PC-3 (cell line): ENCODE measurements around the gene TSPAN9. TPM values are rescaled to one million over a fixed set of nuclear protein-coding genes. Genes with fewer than 3 reads are reported as not detected.

ENCODE experiments used
- ATAC-seq: fragments of 200-7000 bp; cut with Tn5 transposase; 2 replicates; pipeline ENCODE4 v1.9.1; 2020; ENCODE audit warnings: mild to moderate bottlenecking, moderate library complexity
- BruUV-seq: library from RNA; stranded (reverse); fragments of 400-500 nt; replicated peaks from 2 replicates; lab custom pipeline; 2021; lab: Mats Ljungman, UMichigan
- CTCF ChIA-PET: fragments of 300-600 bp; sonication (Branson Sonifier 250); formaldehyde crosslinking; loops from one replicate; lab custom pipeline; 2022; ENCODE audit warnings: antibody characterized with exemption; lab: Charles Lee
- POLR2A ChIA-PET: fragments of 300-600 bp; sonication (Branson Sonifier 250); formaldehyde crosslinking; loops from one replicate; lab custom pipeline; 2022; ENCODE audit warnings: antibody characterized with exemption; ENCODE audit not compliant: unreplicated experiment; lab: Charles Lee
- DNase-seq: peaks from one replicate; pipeline ENCODE4 v3.0.0-alpha.2; 2015
- H2AFZ ChIP-seq: fragments of 300-600 bp; sonication (generic); 2 replicates; pipeline ENCODE4 v1.6.0; 2016; ENCODE audit warnings: antibody characterized with exemption, low read length
- H3F3A ChIP-seq: fragments of 300-600 bp; sonication (generic); one replicate; pipeline ENCODE4 v1.6.0; 2017; ENCODE audit warnings: antibody characterized with exemption, low read length, control low read depth, mild to moderate bottlenecking; ENCODE audit not compliant: unreplicated experiment
- H3K27ac ChIP-seq: fragments of 300-600 bp; sonication (generic); 2 replicates; pipeline ENCODE4 v1.5.1; 2016; ENCODE audit warnings: mild to moderate bottlenecking, low read length
- H3K27me3 ChIP-seq: fragments of 300-600 bp; sonication (generic); 2 replicates; pipeline ENCODE4 v1.6.1; 2016; ENCODE audit warnings: low read length, mixed read lengths
- H3K36me3 ChIP-seq: fragments of 300-600 bp; sonication (generic); 2 replicates; pipeline ENCODE4 v1.6.1; 2016; ENCODE audit warnings: low read depth, mixed run types, low read length, mixed read lengths
- H3K4me1 ChIP-seq: fragments of 300-600 bp; sonication (generic); 2 replicates; pipeline ENCODE4 v1.5.1; 2016; ENCODE audit warnings: low read length; ENCODE audit not compliant: insufficient read depth
- H3K4me2 ChIP-seq: fragments of 300-600 bp; sonication (generic); 2 replicates; pipeline ENCODE4 v1.6.0; 2016; ENCODE audit warnings: low read length
- H3K4me3 ChIP-seq: fragments of 300-600 bp; sonication (generic); 2 replicates; pipeline ENCODE4 v1.5.1; 2016; ENCODE audit warnings: mild to moderate bottlenecking, low read length, mixed read lengths
- H3K79me2 ChIP-seq: fragments of 300-600 bp; sonication (generic); 2 replicates; pipeline ENCODE4 v1.6.1; 2017; ENCODE audit warnings: low read length, mixed read lengths
- H3K9ac ChIP-seq: fragments of 300-600 bp; sonication (generic); 2 replicates; pipeline ENCODE4 v1.6.0; 2016; ENCODE audit warnings: mild to moderate bottlenecking, low read length
- H3K9me2 ChIP-seq: fragments of 300-600 bp; sonication (generic); replicated peaks from 2 replicates; pipeline ENCODE4 v1.6.1; 2016; ENCODE audit warnings: mixed run types, low read length, mixed read lengths
- H3K9me3 ChIP-seq: fragments of 300-600 bp; sonication (generic); 2 replicates; pipeline ENCODE4 v1.6.1; 2016; ENCODE audit warnings: low read length, mixed read lengths
- H4K20me1 ChIP-seq: fragments of 300-600 bp; sonication (generic); 2 replicates; pipeline ENCODE4 v1.6.1; 2016; ENCODE audit warnings: low read length, mixed read lengths
- EZH2 ChIP-seq: fragments of 300-600 bp; sonication (generic); IDR thresholded peaks from one replicate; pipeline ENCODE4 v1.6.1; 2017; ENCODE audit warnings: antibody characterized with exemption, mild to moderate bottlenecking, low read length; ENCODE audit not compliant: unreplicated experiment
- EZH2phosphoT487 ChIP-seq: fragments of 300-600 bp; sonication (generic); IDR thresholded peaks from 2 replicates; pipeline ENCODE4 v1.6.1; 2018; ENCODE audit warnings: mild to moderate bottlenecking, antibody characterized with exemption, low read length, borderline replicate concordance
- intact Hi-C: fragments of 100-400 bp; cut with micrococcal nuclease; formaldehyde crosslinking; loops from 2 replicates; pipeline ENCODE4 v1.9.0; 2023
- total RNA-seq: library from RNA; depleted of rRNA; stranded (reverse); fragments of >200 nt; gene quantifications from 2 replicates; pipeline ENCODE4 v1.2.3, GENCODE V29; 2014
- TF ChIP-seq, protein P1 (sequence below): fragments of 300-600 bp; sonication (generic); conservative IDR thresholded peaks from 2 replicates; pipeline ENCODE4 v1.5.1; 2017; ENCODE audit warnings: antibody characterized with exemption, low read depth, mild to moderate bottlenecking, low read length

The TSPAN9 gene
- total RNA-seq, 1 experiment from 2014 or later = 6.2 TPM

DNA sequence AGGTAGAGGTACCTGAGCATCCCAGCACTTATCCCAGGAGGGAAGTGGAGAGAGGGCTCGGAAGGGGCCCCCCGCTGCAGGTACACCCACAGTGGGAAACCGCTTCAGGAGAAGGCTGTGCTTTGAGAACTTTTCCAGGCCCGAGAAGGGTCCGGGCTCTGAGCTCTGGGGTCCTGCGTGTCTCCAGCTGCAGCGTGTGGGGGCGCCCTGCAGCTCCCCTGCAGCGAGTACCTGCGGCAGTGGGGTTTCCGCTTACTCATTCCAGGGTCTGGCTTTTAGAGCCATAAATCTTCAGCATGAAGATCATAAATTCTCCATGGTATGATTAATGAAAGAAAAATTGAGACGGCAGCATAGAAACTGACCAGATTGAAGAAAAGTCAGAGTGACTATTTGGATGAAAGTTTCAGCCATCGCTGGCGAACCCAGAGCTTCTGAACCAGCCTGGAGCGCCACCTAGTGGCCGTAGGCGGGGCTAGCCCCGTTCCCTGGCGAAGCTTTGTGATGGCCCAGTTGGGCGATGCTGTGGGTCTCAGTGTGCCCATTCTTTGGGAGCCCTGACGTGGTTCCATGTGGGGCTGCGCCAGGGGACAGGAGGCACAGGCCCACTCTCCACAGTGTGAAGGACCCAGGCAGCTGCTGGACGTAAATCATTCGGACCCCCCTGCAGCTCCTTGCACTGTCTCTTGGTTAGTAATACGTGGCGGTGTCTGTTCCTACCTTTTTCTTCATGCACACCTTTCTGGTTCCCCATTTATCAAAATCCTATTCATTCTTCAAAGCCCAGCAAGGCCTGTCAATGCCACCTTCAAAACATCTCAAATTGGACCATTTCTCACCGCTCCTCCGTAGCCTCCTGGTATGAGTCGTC lies 198.2 kb downstream of the TSPAN9 start:
- Histone ChIP-seq H3K9me2 (no peaks in the 10 kb centered on the region), H3K4me2 (no peak overlapping the region), H4K20me1 (no peaks in the 10 kb centered on the region), H3F3A (no peaks in the 10 kb centered on the region), H3K27me3 (no peaks in the 10 kb centered on the region), H3K4me3 (no peak overlapping the region), H3K9me3 (no peaks in the 10 kb centered on the region), H3K9ac (no peak overlapping the region), H3K4me1 (peaks cover 13% of the 10 kb centered on the region), H2AFZ (no peak overlapping the region), H3K27ac (no peak overlapping the region), H3K79me2 (no peaks in the 10 kb centered on the region), H3K36me3 (no peaks in the 10 kb centered on the region)
- POLR2A ChIA-PET = no interaction called here
- CTCF ChIA-PET = interaction anchor here (0.7 to 1.3 kb wide), 2 partner anchors 107 to 352 kb away, joined by 4 read pairs; no protein-coding TSS in a partner anchor
- intact Hi-C loops = loop anchor here (1.0 to 10.0 kb wide), 2 partner anchors 71 to 140 kb away; no protein-coding TSS in a partner anchor
- peak; percentile 65 for ATAC-seq
- DNase-seq = peak; percentile 81
- TF ChIP-seq EZH2phosphoT487 = no peak
- TF ChIP-seq, protein P1, sequence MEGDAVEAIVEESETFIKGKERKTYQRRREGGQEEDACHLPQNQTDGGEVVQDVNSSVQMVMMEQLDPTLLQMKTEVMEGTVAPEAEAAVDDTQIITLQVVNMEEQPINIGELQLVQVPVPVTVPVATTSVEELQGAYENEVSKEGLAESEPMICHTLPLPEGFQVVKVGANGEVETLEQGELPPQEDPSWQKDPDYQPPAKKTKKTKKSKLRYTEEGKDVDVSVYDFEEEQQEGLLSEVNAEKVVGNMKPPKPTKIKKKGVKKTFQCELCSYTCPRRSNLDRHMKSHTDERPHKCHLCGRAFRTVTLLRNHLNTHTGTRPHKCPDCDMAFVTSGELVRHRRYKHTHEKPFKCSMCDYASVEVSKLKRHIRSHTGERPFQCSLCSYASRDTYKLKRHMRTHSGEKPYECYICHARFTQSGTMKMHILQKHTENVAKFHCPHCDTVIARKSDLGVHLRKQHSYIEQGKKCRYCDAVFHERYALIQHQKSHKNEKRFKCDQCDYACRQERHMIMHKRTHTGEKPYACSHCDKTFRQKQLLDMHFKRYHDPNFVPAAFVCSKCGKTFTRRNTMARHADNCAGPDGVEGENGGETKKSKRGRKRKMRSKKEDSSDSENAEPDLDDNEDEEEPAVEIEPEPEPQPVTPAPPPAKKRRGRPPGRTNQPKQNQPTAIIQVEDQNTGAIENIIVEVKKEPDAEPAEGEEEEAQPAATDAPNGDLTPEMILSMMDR = peak; percentile 94
- no peak for TF ChIP-seq EZH2
- BruUV-seq = no TSS peak

DNA sequence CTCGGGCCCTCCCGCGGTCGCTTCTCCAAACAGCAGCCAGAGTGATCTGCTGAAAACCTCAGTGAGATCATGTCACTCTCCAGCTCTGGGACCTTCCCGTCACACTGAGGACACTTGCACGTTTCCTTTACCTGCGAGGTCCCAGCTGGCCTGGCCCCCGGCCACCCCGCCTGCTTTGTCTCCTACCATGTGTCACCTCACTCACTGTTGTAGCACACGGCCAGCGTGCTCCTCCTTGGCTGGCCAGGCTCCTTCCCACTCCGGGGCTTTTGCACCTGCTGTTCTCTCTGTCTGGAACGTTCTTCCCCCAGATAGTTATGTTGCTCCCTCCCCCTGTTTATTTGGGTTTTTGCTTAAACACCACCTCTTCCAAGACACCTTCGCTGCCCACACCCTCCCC lies 199.0 kb downstream of the TSPAN9 start:
- ChIA-PET POLR2A (no interaction called here), CTCF (no interaction called here)
- intact Hi-C loops = loop anchor here (10.0 kb wide), 1 partner anchor 71 kb away; no protein-coding TSS in a partner anchor
- Histone ChIP-seq H3K9ac (no peak overlapping the region), H3K4me3 (no peak overlapping the region), H3K36me3 (no peaks in the 10 kb centered on the region), H3K79me2 (no peaks in the 10 kb centered on the region), H3F3A (no peaks in the 10 kb centered on the region), H3K9me3 (no peaks in the 10 kb centered on the region), H3K4me2 (no peak overlapping the region), H3K27ac (no peak overlapping the region), H3K9me2 (no peaks in the 10 kb centered on the region), H3K4me1 (peaks cover 13% of the 10 kb centered on the region), H3K27me3 (no peaks in the 10 kb centered on the region), H4K20me1 (no peaks in the 10 kb centered on the region), H2AFZ (no peak overlapping the region)
- BruUV-seq = no TSS peak
- no peak for DNase-seq
- no peak for TF ChIP-seq EZH2
- no peak for ATAC-seq

DNA sequence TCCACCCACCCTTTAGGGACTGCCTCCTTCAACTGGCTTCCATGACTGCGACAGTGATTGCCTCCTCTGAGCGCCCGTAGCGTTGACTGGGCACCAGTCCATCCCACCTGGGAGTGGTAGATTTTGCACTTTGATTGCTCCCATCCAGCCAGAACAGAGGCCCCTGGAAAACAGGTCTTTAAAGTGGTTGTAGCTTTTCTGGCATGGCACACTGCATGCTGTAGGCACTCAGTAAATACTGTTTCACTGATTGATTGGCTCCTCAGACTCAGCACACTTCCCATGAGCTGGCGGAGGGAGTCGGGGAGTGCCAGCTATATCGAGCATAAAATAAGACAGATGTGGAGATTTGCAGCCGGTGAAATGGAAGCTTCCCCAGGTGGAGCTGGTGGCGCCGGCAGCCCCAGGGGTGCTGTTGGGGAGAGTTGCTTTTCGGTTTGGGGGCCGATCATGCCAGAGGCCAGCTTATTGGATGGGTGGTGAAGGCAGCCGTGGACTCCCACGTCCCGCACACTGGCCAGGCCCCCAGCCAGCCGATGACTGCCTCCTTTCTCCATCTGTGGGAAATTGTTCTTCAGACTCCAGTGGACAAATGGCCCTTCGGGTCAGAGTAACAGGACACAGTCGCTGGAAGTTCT lies 200.2 kb downstream of the TSPAN9 start:
- Histone ChIP-seq H3K27me3 (no peaks in the 10 kb centered on the region), H3K9me3 (no peaks in the 10 kb centered on the region), H3K79me2 (no peaks in the 10 kb centered on the region), H3K36me3 (no peaks in the 10 kb centered on the region), H3K4me2 (no peak overlapping the region), H3F3A (no peaks in the 10 kb centered on the region), H3K4me1 (peaks cover 13% of the 10 kb centered on the region), H2AFZ (no peak overlapping the region), H3K4me3 (no peak overlapping the region), H3K9ac (no peak overlapping the region), H4K20me1 (no peaks in the 10 kb centered on the region), H3K9me2 (no peaks in the 10 kb centered on the region), H3K27ac (no peak overlapping the region)
- TF ChIP-seq EZH2phosphoT487 (no peak), EZH2 (no peak)
- TF ChIP-seq, protein P1 = no peak
- ChIA-PET POLR2A (no interaction called here), CTCF (no interaction called here)
- intact Hi-C loops = loop anchor here (10.0 kb wide), 1 partner anchor 73 kb away; no protein-coding TSS in a partner anchor
- BruUV-seq = no TSS peak
- DNase-seq (no peak), ATAC-seq (no peak)
